Measurements from ENCODE around the gene SLC12A3.

The SLC12A3 gene

DNA sequence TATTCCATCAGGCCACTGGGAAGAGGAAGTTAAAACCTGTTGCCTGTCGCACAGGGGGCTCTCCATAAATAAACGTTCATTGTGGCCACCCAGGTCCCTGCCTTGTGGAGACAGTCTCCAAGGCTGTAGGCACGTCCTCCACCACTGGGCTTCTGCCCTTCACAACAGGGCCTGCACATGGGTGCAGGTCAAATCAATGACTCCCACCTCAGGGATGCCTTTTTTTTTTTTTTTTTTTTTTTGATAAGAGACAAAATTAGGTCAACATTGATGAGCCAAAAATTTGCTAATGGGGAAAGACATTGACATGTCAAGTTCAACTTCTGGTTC lies 12.6 kb upstream of the SLC12A3 start:
- H3K4me3 ChIP-seq (ENCODE audit: low read depth, low read length), result no peak overlapping the region
- TF ChIP-seq, protein P1, sequence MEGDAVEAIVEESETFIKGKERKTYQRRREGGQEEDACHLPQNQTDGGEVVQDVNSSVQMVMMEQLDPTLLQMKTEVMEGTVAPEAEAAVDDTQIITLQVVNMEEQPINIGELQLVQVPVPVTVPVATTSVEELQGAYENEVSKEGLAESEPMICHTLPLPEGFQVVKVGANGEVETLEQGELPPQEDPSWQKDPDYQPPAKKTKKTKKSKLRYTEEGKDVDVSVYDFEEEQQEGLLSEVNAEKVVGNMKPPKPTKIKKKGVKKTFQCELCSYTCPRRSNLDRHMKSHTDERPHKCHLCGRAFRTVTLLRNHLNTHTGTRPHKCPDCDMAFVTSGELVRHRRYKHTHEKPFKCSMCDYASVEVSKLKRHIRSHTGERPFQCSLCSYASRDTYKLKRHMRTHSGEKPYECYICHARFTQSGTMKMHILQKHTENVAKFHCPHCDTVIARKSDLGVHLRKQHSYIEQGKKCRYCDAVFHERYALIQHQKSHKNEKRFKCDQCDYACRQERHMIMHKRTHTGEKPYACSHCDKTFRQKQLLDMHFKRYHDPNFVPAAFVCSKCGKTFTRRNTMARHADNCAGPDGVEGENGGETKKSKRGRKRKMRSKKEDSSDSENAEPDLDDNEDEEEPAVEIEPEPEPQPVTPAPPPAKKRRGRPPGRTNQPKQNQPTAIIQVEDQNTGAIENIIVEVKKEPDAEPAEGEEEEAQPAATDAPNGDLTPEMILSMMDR (IDR thresholded peaks at IDR 0.05; ENCODE audit: borderline replicate concordance, insufficient read depth, low read depth, low read length), result no peak

DNA sequence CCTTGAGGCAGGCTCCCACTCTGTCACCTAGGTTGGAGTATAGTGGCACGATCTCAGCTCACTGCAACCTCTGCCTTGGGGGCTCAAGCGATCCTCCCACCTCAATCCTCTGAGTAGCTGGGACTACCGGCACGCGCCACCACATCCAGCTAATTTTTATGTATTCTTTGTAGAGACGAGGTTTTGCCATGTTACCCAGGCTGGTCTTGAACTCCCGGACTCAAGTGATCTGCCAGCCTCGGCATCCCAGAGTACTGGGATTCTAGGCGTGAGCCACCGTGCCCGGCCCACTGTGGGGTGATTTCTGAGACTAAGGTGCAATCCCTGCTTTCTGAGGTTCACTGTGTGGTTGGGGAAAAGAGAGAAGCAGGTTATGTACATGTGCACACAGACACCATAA lies 12.0 kb upstream of the SLC12A3 start:
- TF ChIP-seq, protein P1 (IDR thresholded peaks at IDR 0.05; ENCODE audit: borderline replicate concordance, insufficient read depth, low read depth, low read length), result no peak
- no peak overlapping the region for H3K4me3 ChIP-seq (ENCODE audit: low read depth, low read length)

DNA sequence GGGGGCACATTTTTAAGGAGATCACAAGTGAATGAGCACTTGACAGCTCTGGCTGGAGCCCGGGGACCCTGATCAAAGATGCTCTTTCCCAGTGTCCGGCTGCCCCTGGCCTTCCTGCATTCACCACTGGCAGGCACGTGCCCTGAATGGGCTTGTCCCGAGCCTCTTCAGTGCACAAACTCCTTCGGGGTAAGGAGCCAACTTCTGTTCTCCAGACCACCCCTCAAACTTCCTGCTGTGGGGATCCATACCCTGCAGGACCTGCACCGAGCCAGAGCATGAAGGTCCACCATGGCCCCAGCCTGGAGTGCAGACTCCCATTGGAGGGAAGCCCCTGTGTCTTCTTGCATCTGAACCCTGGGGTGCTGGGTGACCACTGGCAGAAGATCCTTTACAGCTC lies 9.8 kb upstream of the SLC12A3 start:
- no peak overlapping the region for H3K4me3 ChIP-seq (ENCODE audit: low read depth, low read length)
- TF ChIP-seq, protein P1 (IDR thresholded peaks at IDR 0.05; ENCODE audit: borderline replicate concordance, insufficient read depth, low read depth, low read length), result no peak

DNA sequence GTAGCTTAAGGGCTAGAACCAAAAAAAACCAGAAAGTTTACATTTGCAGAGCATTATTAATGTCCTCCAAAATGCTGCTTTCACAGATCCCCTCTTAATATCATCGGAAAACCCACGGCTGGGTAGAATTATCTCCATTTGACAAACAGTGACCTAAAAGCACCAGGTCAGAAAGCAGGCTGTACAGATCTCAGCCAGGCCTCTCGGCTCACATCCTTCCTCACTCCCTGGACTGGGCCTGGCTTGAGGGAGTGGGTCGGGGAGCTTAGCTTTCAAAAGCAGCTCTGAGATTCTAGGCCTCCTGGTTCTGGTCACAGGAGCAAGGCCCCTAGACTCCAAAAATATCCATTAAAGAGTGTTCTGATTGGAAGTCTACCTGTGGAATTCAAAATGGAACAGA lies 9.1 kb upstream of the SLC12A3 start:
- TF ChIP-seq, protein P1 (IDR thresholded peaks at IDR 0.05; ENCODE audit: borderline replicate concordance, insufficient read depth, low read depth, low read length), result no peak
- no peak overlapping the region for H3K4me3 ChIP-seq (ENCODE audit: low read depth, low read length)

DNA sequence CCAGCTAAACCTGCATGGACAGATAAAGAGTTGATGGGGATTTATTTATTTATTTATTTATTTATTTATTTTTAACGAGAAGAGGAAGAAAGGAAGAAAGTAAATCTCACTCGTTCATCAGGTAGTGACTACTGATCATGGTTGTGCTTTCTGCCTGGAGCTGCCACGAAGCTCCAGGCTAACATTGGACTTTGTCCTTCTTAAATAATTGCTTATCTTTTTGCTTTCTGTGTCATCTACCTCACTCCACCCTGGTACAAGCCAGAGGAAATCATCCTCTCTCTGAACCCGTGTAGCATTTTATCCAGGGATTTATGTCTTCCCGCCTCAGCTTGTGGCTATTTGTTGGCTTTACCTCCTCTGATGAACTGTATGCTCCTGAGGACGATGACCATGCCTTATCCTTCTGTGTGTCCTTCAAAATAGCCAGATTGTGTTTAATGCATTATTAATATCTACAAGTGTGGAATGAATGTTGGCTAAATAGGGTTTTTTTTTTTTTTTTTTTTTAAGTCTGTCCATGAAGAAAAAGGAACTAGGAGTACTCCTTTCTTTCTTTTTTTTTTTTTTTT lies 8.0 kb upstream of the SLC12A3 start:
- TF ChIP-seq, protein P1 (IDR thresholded peaks at IDR 0.05; ENCODE audit: borderline replicate concordance, insufficient read depth, low read depth, low read length), result no peak
- no peak overlapping the region for H3K4me3 ChIP-seq (ENCODE audit: low read depth, low read length)

DNA sequence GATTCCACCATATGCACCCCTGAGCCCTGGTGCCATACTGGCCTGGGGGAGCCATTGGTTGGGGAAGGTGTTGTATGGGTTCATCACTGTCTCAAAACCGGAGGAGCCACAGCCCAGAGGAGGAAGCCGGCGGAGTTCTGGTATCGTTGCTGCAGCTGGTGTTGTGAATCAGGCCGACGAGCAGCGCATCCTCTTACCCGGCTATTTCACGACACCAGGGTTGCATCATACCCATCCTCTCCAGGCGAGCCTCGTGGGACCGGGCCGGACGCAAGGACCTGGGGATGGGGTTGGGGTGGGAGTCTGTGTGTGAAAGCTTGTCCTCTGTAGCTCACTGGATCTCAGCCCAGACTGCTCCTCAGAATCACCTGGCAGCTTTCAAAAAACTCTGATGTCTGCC lies 6.6 kb upstream of the SLC12A3 start:
- TF ChIP-seq, protein P1 (IDR thresholded peaks at IDR 0.05; ENCODE audit: borderline replicate concordance, insufficient read depth, low read depth, low read length), result no peak

DNA sequence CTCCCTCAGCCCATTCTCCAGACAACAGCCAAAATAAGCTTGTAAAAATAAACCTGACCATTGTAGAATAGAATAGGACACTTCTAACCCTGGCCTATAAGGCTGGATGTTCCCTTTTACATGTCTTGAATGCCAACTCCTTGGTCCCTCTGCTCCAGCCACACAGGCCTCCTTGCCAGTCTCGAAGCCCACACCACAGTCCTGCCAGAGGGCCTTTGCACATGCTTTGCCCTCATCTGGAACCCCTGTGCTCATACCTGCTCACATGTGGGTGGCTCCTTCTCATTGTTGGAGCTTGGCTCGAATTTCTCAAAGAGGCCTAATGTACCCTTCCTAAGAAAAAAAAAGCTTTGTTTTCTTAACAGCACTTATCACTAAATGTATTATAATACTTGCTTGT lies 5.4 kb upstream of the SLC12A3 start:
- TF ChIP-seq, protein P1 (IDR thresholded peaks at IDR 0.05; ENCODE audit: borderline replicate concordance, insufficient read depth, low read depth, low read length), result no peak

More for the DNA sequence above, 6.6 kb upstream of the SLC12A3 start:
- no peak overlapping the region for H3K4me3 ChIP-seq (ENCODE audit: low read depth, low read length)

More for the DNA sequence above, 5.4 kb upstream of the SLC12A3 start:
- no peak overlapping the region for H3K4me3 ChIP-seq (ENCODE audit: low read depth, low read length)
